K562 (cell line): ENCODE data around the gene HOXB3. TPM values are rescaled to one million over a fixed set of nuclear protein-coding genes. Genes with fewer than 3 reads are reported as not detected.

Experiments
- ATF3 ChIP-seq, 2 experiments: fragments of 450-650 bp in 1 of 2; sonication (generic) in 1 of 2; formaldehyde crosslinking in 1 of 2; IDR thresholded peaks in 1 of 2; conservative IDR thresholded peaks in 1 of 2; 2 replicates each; pipeline versions ENCODE4 v1.6.1 to v1.8.1; 2016 to 2023; ENCODE audit warnings: mild to moderate bottlenecking in 2 of 2, moderate library complexity in 2 of 2, inconsistent platforms in 1 of 2, missing genetic modification reagents in 1 of 2
- BRD9 ChIP-seq: fragments of 450-650 bp; IDR thresholded peaks from 2 replicates; pipeline ENCODE4 v1.6.1; 2018; ENCODE audit warnings: low read depth; ENCODE audit not compliant: partially characterized antibody
- CBFA2T2 ChIP-seq: fragments of 450-650 bp; conservative IDR thresholded peaks from 2 replicates; pipeline ENCODE4 v1.6.1; 2017; ENCODE audit warnings: mild to moderate bottlenecking
- CCNT2 ChIP-seq: IDR thresholded peaks from 2 replicates; pipeline ENCODE4 v1.6.1; 2011; ENCODE audit warnings: borderline replicate concordance, low read depth, mild to moderate bottlenecking, moderate library complexity, mixed read lengths, low read length; ENCODE audit not compliant: insufficient read length; ENCODE audit errors: extremely low read depth
- CHD1 ChIP-seq: fragments of 200-600 bp; sonication (generic); IDR thresholded peaks from one replicate; pipeline ENCODE4 v1.6.1; 2012; ENCODE audit warnings: mild to moderate bottlenecking, moderate library complexity, low read length, inconsistent platforms
- E2F6 ChIP-seq, 2 experiments: IDR thresholded peaks; 2 replicates each; pipeline ENCODE4 v1.6.1; 2011; ENCODE audit warnings: borderline replicate concordance in 1 of 2, control low read depth in 1 of 2, low read depth in 1 of 2, low read length in 1 of 2, mild to moderate bottlenecking in 1 of 2, mixed read lengths in 1 of 2, moderate library complexity in 1 of 2; ENCODE audit not compliant: insufficient read depth in 1 of 2, insufficient read length in 1 of 2, poor library complexity in 1 of 2, severe bottlenecking in 1 of 2; ENCODE audit errors: extremely low read depth in 1 of 2
- GTF3C2 ChIP-seq: IDR thresholded peaks from 3 replicates; pipeline ENCODE4 v1.6.1; 2011; ENCODE audit warnings: borderline replicate concordance, mild to moderate bottlenecking, moderate library complexity; ENCODE audit not compliant: insufficient read length; ENCODE audit errors: extremely low read depth
- MYBL2 ChIP-seq, 2 experiments: fragments of 450-650 bp in 1 of 2; sonication (generic) in 1 of 2; formaldehyde crosslinking in 1 of 2; IDR thresholded peaks; 2 replicates each; pipeline versions ENCODE4 v1.6.1 to v1.8.1; 2017 to 2022; ENCODE audit warnings: borderline replicate concordance in 1 of 2, inconsistent platforms in 1 of 2, low read depth in 1 of 2, mild to moderate bottlenecking in 1 of 2, missing genetic modification reagents in 1 of 2, moderate library complexity in 1 of 2
- NR2F6 ChIP-seq: fragments of 450-650 bp; formaldehyde crosslinking; IDR thresholded peaks from 2 replicates; pipeline ENCODE4 v1.4.0; 2020; ENCODE audit warnings: mild to moderate bottlenecking
- POLR2AphosphoS5 ChIP-seq: IDR thresholded peaks from 2 replicates; pipeline ENCODE4 v1.6.1; 2011; ENCODE audit warnings: mild to moderate bottlenecking, low read depth, low read length, moderate library complexity; ENCODE audit not compliant: control insufficient read depth, insufficient read depth
- POLR2H ChIP-seq: IDR thresholded peaks from 2 replicates; pipeline ENCODE4 v1.6.1; 2016; ENCODE audit warnings: missing genetic modification characterization, low read depth, mild to moderate bottlenecking, control low read depth, missing compliant biosample characterization, moderate library complexity
- PREB ChIP-seq: sonication (generic); formaldehyde crosslinking; IDR thresholded peaks from 2 replicates; pipeline ENCODE4 v1.8.1; 2023; ENCODE audit warnings: mild to moderate bottlenecking, missing genetic modification reagents
- SRF ChIP-seq, 2 experiments: fragments of 250-450, 450-650 bp in 1 of 2; sonication (Bioruptor Pico) in 1 of 2; sonication (generic) in 1 of 2; formaldehyde crosslinking; IDR thresholded peaks; 2 replicates each; pipeline versions ENCODE4 v1.5.0 to v1.5.1; 2020 to 2022; ENCODE audit warnings: mild to moderate bottlenecking in 1 of 2, missing genetic modification reagents in 1 of 2
- SUPT5H ChIP-seq: fragments of 450-650 bp; IDR thresholded peaks from 2 replicates; pipeline ENCODE4 v1.6.1; 2016
- TAF1 ChIP-seq: IDR thresholded peaks from 2 replicates; pipeline ENCODE4 v1.6.1; 2011; ENCODE audit warnings: mild to moderate bottlenecking, low read length, moderate library complexity; ENCODE audit not compliant: insufficient read depth, control insufficient read depth, severe bottlenecking; ENCODE audit errors: extremely low read depth
- ZBTB8A ChIP-seq: fragments of 450-650 bp; IDR thresholded peaks from 2 replicates; pipeline ENCODE4 v1.6.1; 2018; ENCODE audit warnings: mild to moderate bottlenecking, moderate library complexity; ENCODE audit not compliant: partially characterized antibody
- ZNF778 ChIP-seq: fragments of 450-650 bp; formaldehyde crosslinking; IDR thresholded peaks from 2 replicates; pipeline ENCODE4 v1.4.0; 2020; ENCODE audit warnings: mild to moderate bottlenecking, moderate library complexity
- polyA plus RNA-seq, 8 experiments: library from polyadenylated mRNA; depleted of rRNA in 4 of 8; stranded (reverse) in 5 of 8; unstranded in 3 of 8; fragments of >200 nt; fragmentation: Nextera tagmentation in 2 of 8; fragmentation: Illumina TruSeq in 1 of 8; extraction: Ambion mirVana in 2 of 8; extraction: Trizol in 1 of 8; gene quantifications; 2 replicates each; pipeline versions ENCODE4 v1.2.1 to v1.2.3, GENCODE V29; 2011 to 2014; ENCODE audit warnings: inconsistent platforms in 1 of 8, missing spikeins in 1 of 8
- total RNA-seq, 7 experiments: library from RNA; depleted of rRNA in 6 of 7; stranded (reverse); fragments of >200 nt in 6 of 7; fragmentation: Illumina TruSeq in 2 of 7; extraction: Trizol in 2 of 7; gene quantifications; 2 replicates each; pipeline versions ENCODE4 v1.2.1 to v1.2.3, GENCODE V29; 2011 to 2021; ENCODE audit warnings: low replicate concordance in 1 of 7

Gene HOXB3
- total and polyA plus RNA-seq, 9 of the 15 experiments (the other 6 are each of a cell fraction or from before 2014, with no cell fraction given), result 2.4 to 41.3 (median 20.2) TPM

- peak in 1 of 2 experiments; percentile 27 for TF ChIP-seq E2F6 (IDR thresholded peaks at IDR 0.05; ENCODE audit: borderline replicate concordance in 1 of 2, extremely low read depth in 1 of 2, insufficient read depth in 1 of 2, insufficient read length in 1 of 2, low read depth in 1 of 2, low read length in 1 of 2, poor library complexity in 1 of 2, severe bottlenecking in 1 of 2)
- no peak; the same call in 1 of the 2 replicates for TF ChIP-seq POLR2H (tag)
- TF ChIP-seq GTF3C2, result no peak
- no peak for TF ChIP-seq ZNF778 (CRISPR knock-in tag)
- TF ChIP-seq POLR2AphosphoS5, result peak; percentile 16; the same call in 1 of the 2 replicates
- TF ChIP-seq CBFA2T2, result 0 out of 2 replicates have a peak, but pooled peaks have one; percentile 27
- peak; percentile 28 for TF ChIP-seq BRD9
- TF ChIP-seq TAF1, result peak; percentile 63
- no peak for TF ChIP-seq SRF (CRISPR knock-in tag; IDR thresholded peaks at IDR 0.05)
- no peak for TF ChIP-seq CCNT2
- TF ChIP-seq PREB, result 0 out of 2 replicates have a peak, but pooled peaks have one; percentile 73
- no peak for TF ChIP-seq CHD1
- TF ChIP-seq MYBL2 (IDR thresholded peaks at IDR 0.05; ENCODE audit: low read depth), result peak; percentile 25; the same call in 1 of the 2 replicates
- TF ChIP-seq MYBL2 (CRISPR knock-in tag; IDR thresholded peaks at IDR 0.05; ENCODE audit: borderline replicate concordance), result no peak
- TF ChIP-seq SUPT5H, result peak; percentile 63; the same call in 1 of the 2 replicates
- TF ChIP-seq ZBTB8A, result no peak
- TF ChIP-seq ATF3 (IDR thresholded peaks at IDR 0.05), result no peak
- no peak for TF ChIP-seq ATF3 (CRISPR knock-in tag; conservative IDR thresholded peaks at IDR 0.05)
- no peak for TF ChIP-seq NR2F6
These were observed 14.8 kb upstream of the HOXB3 start, which contains the start of gene HOXB6 (continued) for GRCh38 chr17:48604770-48605329.
